HG03108 (cell line): ENCODE measurements around the gene NAXD.
"Not testable (repeated sequence)": the region's sequence is repeated elsewhere in the genome, so short reads cannot be mapped to it uniquely, and the experiment has no call there.

ENCODE experiments used
- ATAC-seq: cut with Tn5 transposase; IDR thresholded peaks from one replicate; pipeline ENCODE4 v1.9.1; 2021; ENCODE audit warnings: moderate library complexity; ENCODE audit not compliant: unreplicated experiment

NAXD gene

GRCh38 chr13:110627761-110628476 is 12.6 kb downstream of the NAXD start:
- no peak for ATAC-seq

GRCh38 chr13:110628477-110628793 is 13.1 kb downstream of the NAXD start:
- ATAC-seq, result no peak

GRCh38 chr13:110628952-110629701 is 13.8 kb downstream of the NAXD start:
- ATAC-seq, result no peak

GRCh38 chr13:110629735-110630134 is 14.4 kb downstream of the NAXD start:
- ATAC-seq, result no peak

GRCh38 chr13:110630566-110631119 is 15.3 kb downstream of the NAXD start:
- no peak for ATAC-seq

- ATAC-seq, result not testable (repeated sequence)
Observed at GRCh38 chr13:110632255-110632654, 16.9 kb downstream of the NAXD start.

GRCh38 chr13:110633776-110634175 is 18.4 kb downstream of the NAXD start:
- no peak for ATAC-seq

GRCh38 chr13:110634558-110634957 is 19.2 kb downstream of the NAXD start:
- no peak for ATAC-seq

GRCh38 chr13:110635405-110636002 is 20.2 kb downstream of the NAXD start:
- ATAC-seq, result no peak

GRCh38 chr13:110636053-110636475 is 20.7 kb downstream of the NAXD start:
- ATAC-seq, result no peak

GRCh38 chr13:110636701-110637201 is 21.4 kb downstream of the NAXD start:
- no peak for ATAC-seq

GRCh38 chr13:110637275-110637674 is 21.9 kb downstream of the NAXD start:
- ATAC-seq, result no peak

GRCh38 chr13:110637747-110638146 is 22.4 kb downstream of the NAXD start:
- no peak for ATAC-seq

- ATAC-seq, result no peak
Observed at GRCh38 chr13:110638257-110638656, 22.9 kb downstream of the NAXD start.

GRCh38 chr13:110638814-110639806 is 23.8 kb downstream of the NAXD start:
- ATAC-seq, result no peak

- ATAC-seq, result no peak
Observed at GRCh38 chr13:110639935-110640334, 24.6 kb downstream of the NAXD start.

- no peak for ATAC-seq
Observed at GRCh38 chr13:110640591-110641029, 25.3 kb downstream of the NAXD start.

GRCh38 chr13:110641055-110642015 is 26.0 kb downstream of the NAXD start:
- no peak for ATAC-seq

- ATAC-seq, result no peak
Observed at GRCh38 chr13:110642291-110642981, 27.1 kb downstream of the NAXD start.
